ENCODE measurements around the gene FAM53B. TPM values are rescaled to one million over a fixed set of nuclear protein-coding genes. Genes with fewer than 3 reads are reported as not detected.

The FAM53B gene
- total and polyA plus RNA-seq, 4 donors = 5.1 to 20.6 (median 9.6) TPM

DNA sequence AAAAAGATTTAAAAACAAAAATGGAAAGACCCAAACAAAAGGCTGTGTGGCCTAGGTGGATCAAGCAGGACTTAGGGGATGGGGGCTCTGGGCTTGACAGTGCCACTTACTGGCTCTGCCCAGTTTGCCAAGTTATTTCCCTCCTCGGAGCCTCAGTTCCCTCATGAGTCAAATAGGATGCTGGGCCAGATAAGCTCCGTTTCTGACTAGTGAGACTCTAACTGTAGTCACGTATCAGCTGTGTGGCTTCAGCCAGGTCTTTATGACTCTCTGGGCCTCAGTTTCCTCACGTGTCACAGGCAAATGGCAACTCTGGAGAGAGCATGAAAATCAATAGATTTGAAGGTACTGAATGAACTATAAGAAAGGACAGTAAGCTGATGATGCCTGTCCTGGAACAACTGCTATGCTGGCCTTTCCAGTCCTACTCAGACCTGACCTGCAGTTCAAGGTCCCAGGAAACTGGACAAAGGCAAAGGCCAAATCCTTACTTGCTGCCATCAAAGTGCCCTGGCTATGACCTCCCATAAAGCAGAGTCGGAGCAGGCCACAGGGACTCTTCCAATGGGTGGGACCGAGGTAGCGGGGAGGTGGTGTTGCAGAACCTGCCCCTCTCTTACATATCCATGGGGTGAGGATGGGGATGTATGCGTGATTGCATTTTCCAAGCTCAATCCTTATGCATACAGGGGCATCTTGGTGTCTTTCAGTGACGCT is 27.0 kb downstream of the FAM53B start:
- H3K9me3 ChIP-seq (ENCODE audit: control insufficient read depth, low read length) = no peaks in the 10 kb centered on the region
- no peaks in the 10 kb centered on the region for H3K36me3 ChIP-seq (ENCODE audit: control insufficient read depth in 1 of 2, insufficient read depth in 2 of 2, low read length in 1 of 2)
- DNase-seq (no peak), ATAC-seq (ENCODE audit: low FRiP score) (no peak)
- WGBS, 2 donors = 83 to 88% methylated on average over 9 of the region's 9 CpGs
- H3K27me3 ChIP-seq (ENCODE audit: control insufficient read depth in 1 of 2, insufficient read depth in 2 of 2, low read length in 1 of 2) = no peaks in the 10 kb centered on the region
- intact Hi-C loops (cut with DNase I) = no loop called here
- no peak overlapping the region for H3K27ac ChIP-seq (ENCODE audit: low read depth in 1 of 2, low read length in 2 of 2)
- no peak overlapping the region for H3K4me3 ChIP-seq (ENCODE audit: low read length in 2 of 2)
- no peaks in the 10 kb centered on the region for H3K4me1 ChIP-seq (ENCODE audit: control insufficient read depth in 1 of 2, insufficient read depth in 2 of 2, low read length in 2 of 2)

DNA sequence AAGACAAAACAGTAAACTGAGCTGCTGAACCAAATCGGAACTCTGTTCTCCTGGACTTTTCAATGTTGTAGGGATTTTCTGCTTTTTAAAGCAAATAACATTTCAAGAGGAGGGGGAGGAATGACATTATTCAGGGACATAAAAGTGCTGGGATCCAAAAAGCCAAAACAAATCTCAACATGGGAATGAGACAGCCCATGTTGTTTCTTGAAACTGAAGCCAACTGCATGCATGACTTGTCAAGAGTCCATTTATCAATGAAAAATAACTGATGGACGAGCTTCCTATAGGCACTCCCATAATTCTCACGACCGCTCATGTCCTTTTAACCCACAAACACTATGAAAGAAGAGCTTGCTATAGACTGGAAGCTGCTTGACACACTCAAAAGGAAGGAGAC is 27.8 kb downstream of the FAM53B start:
- H3K27ac ChIP-seq (ENCODE audit: low read depth in 1 of 2, low read length in 2 of 2) = no peak overlapping the region
- intact Hi-C loops (cut with DNase I) = no loop called here
- DNase-seq (no peak), ATAC-seq (ENCODE audit: low FRiP score) (no peak)
- H3K27me3 ChIP-seq (ENCODE audit: control insufficient read depth in 1 of 2, insufficient read depth in 2 of 2, low read length in 1 of 2) = no peaks in the 10 kb centered on the region
- H3K36me3 ChIP-seq (ENCODE audit: control insufficient read depth in 1 of 2, insufficient read depth in 2 of 2, low read length in 1 of 2) = no peaks in the 10 kb centered on the region
- H3K4me3 ChIP-seq (ENCODE audit: low read length in 2 of 2) = no peak overlapping the region
- no peaks in the 10 kb centered on the region for H3K9me3 ChIP-seq (ENCODE audit: control insufficient read depth, low read length)
- WGBS, 2 donors = 40 to 50% methylated on average over 4 of the region's 4 CpGs
- H3K4me1 ChIP-seq (ENCODE audit: control insufficient read depth in 1 of 2, insufficient read depth in 2 of 2, low read length in 2 of 2) = no peaks in the 10 kb centered on the region

DNA sequence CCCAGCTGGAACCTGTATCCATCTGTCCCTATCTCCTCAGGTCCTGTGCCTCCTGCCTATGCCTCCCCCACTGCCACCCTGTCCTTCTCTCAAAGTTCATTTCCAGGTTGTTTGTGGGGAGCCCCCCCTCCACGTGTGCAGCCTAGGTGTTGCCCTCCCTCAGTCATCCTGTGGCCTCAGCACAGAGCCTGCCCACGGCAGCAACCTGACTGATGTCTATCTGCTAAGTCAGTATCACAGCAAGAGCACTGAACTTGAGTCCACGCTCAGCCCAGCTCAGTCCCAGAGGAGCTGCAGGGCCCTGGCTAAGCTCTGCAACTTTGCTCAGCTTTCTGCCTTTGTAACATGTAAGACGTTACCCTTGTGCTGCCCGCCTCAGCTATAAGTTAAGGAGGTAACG is 28.7 kb downstream of the FAM53B start:
- intact Hi-C loops (cut with DNase I) = no loop called here
- H3K4me3 ChIP-seq (ENCODE audit: low read length in 2 of 2) = no peak overlapping the region
- H3K4me1 ChIP-seq (ENCODE audit: control insufficient read depth in 1 of 2, insufficient read depth in 2 of 2, low read length in 2 of 2) = no peaks in the 10 kb centered on the region
- no peak overlapping the region for H3K27ac ChIP-seq (ENCODE audit: low read depth in 1 of 2, low read length in 2 of 2)
- H3K9me3 ChIP-seq (ENCODE audit: control insufficient read depth, low read length) = no peaks in the 10 kb centered on the region
- DNase-seq (peak in 1 of 2 donors; percentile 29), ATAC-seq (ENCODE audit: low FRiP score) (no peak)
- no peaks in the 10 kb centered on the region for H3K36me3 ChIP-seq (ENCODE audit: control insufficient read depth in 1 of 2, insufficient read depth in 2 of 2, low read length in 1 of 2)
- 49 to 58% methylated on average over 6 of the region's 6 CpGs for WGBS, 2 donors
- H3K27me3 ChIP-seq (ENCODE audit: control insufficient read depth in 1 of 2, insufficient read depth in 2 of 2, low read length in 1 of 2) = no peaks in the 10 kb centered on the region

DNA sequence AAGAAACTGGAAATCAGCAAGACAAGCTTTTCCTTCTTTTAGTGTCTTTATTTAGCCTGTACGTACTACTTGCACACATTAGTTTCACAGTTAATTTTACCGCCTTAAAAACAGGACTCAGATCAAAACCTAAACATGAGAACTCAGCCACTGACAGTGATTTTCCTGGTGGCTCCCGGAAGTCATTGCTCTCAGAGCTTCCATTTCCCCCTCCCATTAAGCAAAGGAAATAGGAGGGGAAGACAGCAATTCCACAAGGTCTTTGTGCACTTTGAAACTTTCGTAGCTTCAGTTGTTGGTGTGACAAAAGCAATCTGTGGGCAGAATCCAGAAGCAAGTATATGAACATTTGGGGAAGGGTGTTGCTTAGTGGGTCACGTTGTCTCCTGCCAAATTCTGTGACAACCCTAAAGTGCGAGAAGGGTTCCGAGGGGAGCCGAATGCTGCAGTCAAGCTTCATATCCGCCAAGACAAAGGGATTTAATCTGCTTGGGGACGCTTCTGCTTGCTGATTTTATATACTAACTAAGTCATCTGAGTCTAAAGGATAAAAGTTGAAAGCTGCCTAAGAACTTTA is 30.4 kb downstream of the FAM53B start:
- intact Hi-C loops (cut with DNase I) = no loop called here
- Histone ChIP-seq H3K9me3 (ENCODE audit: control insufficient read depth, low read length) (no peaks in the 10 kb centered on the region), H3K27me3 (ENCODE audit: control insufficient read depth in 1 of 2, insufficient read depth in 2 of 2, low read length in 1 of 2) (no peaks in the 10 kb centered on the region), H3K4me3 (ENCODE audit: low read length in 2 of 2) (no peak overlapping the region), H3K27ac (ENCODE audit: low read depth in 1 of 2, low read length in 2 of 2) (no peak overlapping the region), H3K36me3 (ENCODE audit: control insufficient read depth in 1 of 2, insufficient read depth in 2 of 2, low read length in 1 of 2) (no peaks in the 10 kb centered on the region), H3K4me1 (ENCODE audit: control insufficient read depth in 1 of 2, insufficient read depth in 2 of 2, low read length in 2 of 2) (no peaks in the 10 kb centered on the region)
- peak in 1 of 2 donors; percentile 17 for DNase-seq
- WGBS, 2 donors = 82% methylated on average over 10 of the region's 10 CpGs
- ATAC-seq (ENCODE audit: low FRiP score) = no peak

DNA sequence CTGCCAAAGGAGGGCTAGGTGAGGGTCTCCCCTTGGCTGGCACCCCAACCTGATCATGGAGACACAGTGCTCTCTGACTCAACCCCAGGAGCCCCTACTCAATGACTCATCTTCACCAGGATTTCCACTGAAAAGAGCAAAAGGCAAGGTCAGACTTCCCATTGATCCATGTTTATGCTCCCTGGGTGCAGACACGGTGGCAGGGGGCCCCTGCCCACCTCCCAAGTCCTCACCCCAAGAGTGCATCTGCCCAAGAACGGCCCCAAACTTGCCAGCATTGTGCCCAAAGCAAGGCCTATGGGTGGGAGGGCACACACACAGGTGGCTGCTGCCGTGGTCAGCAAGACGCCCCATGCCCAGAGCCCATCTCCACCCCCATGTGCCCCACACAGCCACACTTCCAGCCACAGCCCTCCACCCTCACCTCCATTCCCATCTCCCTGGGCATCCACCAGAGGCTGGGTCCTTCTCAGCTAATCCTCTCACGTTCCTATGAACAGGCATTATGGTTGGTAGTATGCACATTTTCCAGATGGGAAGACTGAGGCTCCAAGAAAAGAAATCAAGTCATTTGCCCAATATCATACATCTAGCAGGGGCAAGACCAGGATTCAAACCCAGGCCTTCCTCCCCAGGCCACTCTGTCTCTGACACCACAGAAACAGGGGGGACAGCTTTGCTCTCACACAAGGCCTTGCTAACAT is 31.3 kb downstream of the FAM53B start:
- no peak overlapping the region for H3K27ac ChIP-seq (ENCODE audit: low read depth in 1 of 2, low read length in 2 of 2)
- H3K4me1 ChIP-seq (ENCODE audit: control insufficient read depth in 1 of 2, insufficient read depth in 2 of 2, low read length in 2 of 2) = no peaks in the 10 kb centered on the region
- ATAC-seq (ENCODE audit: low FRiP score) = no peak
- DNase-seq = peak in 1 of 2 donors; percentile 40
- intact Hi-C loops (cut with DNase I) = no loop called here
- no peaks in the 10 kb centered on the region for H3K36me3 ChIP-seq (ENCODE audit: control insufficient read depth in 1 of 2, insufficient read depth in 2 of 2, low read length in 1 of 2)
- no peaks in the 10 kb centered on the region for H3K27me3 ChIP-seq (ENCODE audit: control insufficient read depth in 1 of 2, insufficient read depth in 2 of 2, low read length in 1 of 2)
- no peaks in the 10 kb centered on the region for H3K9me3 ChIP-seq (ENCODE audit: control insufficient read depth, low read length)
- H3K4me3 ChIP-seq (ENCODE audit: low read length in 2 of 2) = no peak overlapping the region
- WGBS, 2 donors = 91 to 94% methylated on average over 5 of the region's 5 CpGs

DNA sequence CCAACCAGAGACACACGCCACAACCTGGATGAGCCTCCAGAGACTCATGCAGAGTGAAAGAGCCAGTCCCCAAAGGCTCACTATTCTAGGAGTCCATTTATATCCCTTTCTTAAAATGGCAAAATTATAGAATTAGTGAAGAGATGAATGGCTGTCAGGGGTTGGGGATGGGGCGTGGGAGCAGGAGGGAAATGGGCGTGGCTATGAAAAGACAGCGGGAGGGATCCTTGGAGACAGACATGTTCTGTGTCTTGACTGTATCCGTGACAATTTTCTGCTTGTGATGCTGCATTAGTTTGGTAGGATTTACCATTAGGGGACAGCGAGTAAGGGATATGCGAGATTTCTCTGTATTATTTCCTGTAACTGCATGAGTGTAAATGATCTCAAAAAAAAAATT is 33.0 kb downstream of the FAM53B start:
- Histone ChIP-seq H3K4me3 (ENCODE audit: low read length in 2 of 2) (no peak overlapping the region), H3K4me1 (ENCODE audit: control insufficient read depth in 1 of 2, insufficient read depth in 2 of 2, low read length in 2 of 2) (no peaks in the 10 kb centered on the region), H3K36me3 (ENCODE audit: control insufficient read depth in 1 of 2, insufficient read depth in 2 of 2, low read length in 1 of 2) (no peaks in the 10 kb centered on the region), H3K27ac (ENCODE audit: low read depth in 1 of 2, low read length in 2 of 2) (no peak overlapping the region), H3K27me3 (ENCODE audit: control insufficient read depth in 1 of 2, insufficient read depth in 2 of 2, low read length in 1 of 2) (no peaks in the 10 kb centered on the region), H3K9me3 (ENCODE audit: control insufficient read depth, low read length) (no peaks in the 10 kb centered on the region)
- 89 to 90% methylated on average over 7 of the region's 7 CpGs for WGBS, 2 donors
- DNase-seq (peak in 1 of 2 donors; percentile 8), ATAC-seq (ENCODE audit: low FRiP score) (no peak)
- intact Hi-C loops (cut with DNase I) = no loop called here

DNA sequence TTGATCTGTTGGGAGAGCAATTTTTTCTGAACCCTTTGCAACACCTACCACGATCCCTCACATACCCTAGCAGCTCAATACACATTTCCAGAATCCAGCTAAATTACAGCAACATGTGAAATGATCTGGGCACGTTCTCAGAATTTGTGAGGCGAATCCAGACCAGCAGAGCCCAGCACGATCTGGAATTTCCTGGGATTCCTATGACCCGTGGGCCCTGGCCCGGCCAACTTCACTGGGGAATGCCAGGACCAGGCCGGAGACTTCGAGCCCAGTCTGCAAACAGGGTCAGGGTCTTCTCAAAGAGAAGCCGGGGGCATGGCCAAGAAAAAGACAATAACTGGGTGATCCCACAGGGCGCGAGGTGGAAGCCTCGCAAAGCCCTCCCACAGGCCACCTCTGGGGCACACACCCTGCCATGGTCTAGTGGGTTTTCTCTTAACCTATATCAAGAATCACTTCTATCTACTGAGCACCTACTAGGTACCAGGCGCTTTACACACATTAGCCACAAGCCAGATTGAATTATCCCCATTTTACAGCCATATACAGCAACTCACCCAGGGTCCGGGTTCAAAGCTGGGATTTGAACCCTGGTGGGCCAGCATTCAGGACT is 33.8 kb downstream of the FAM53B start:
- no peak overlapping the region for H3K4me3 ChIP-seq (ENCODE audit: low read length in 2 of 2)
- no peaks in the 10 kb centered on the region for H3K27me3 ChIP-seq (ENCODE audit: control insufficient read depth in 1 of 2, insufficient read depth in 2 of 2, low read length in 1 of 2)
- intact Hi-C loops (cut with DNase I) = no loop called here
- no peaks in the 10 kb centered on the region for H3K36me3 ChIP-seq (ENCODE audit: control insufficient read depth in 1 of 2, insufficient read depth in 2 of 2, low read length in 1 of 2)
- DNase-seq = peak in 1 of 2 donors; percentile 43
- H3K9me3 ChIP-seq (ENCODE audit: control insufficient read depth, low read length) = no peaks in the 10 kb centered on the region
- ATAC-seq (ENCODE audit: low FRiP score) = no peak
- WGBS, 2 donors = 44 to 53% methylated on average over 14 of the region's 14 CpGs
- no peak overlapping the region for H3K27ac ChIP-seq (ENCODE audit: low read depth in 1 of 2, low read length in 2 of 2)
- no peaks in the 10 kb centered on the region for H3K4me1 ChIP-seq (ENCODE audit: control insufficient read depth in 1 of 2, insufficient read depth in 2 of 2, low read length in 2 of 2)

DNA sequence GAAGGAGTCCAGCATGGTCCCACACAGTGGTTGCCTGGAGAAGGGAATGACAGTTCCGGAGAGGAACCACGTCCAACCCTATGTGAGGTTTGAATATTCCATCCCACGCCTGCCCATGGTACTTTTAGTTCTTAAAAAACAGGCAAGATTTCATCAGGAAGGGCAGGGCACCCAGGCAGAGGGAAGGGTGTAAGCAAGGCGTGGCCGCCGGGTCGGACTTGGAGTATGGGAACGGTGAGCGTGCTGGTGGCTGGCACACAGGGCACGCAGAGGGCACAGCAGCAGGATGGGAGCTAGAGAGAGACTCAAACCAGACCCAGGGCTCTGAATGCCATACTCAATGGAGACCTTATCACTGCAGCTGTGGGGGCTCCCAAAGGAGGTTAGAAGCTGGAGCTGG is 34.3 kb downstream of the FAM53B start:
- no peaks in the 10 kb centered on the region for H3K27me3 ChIP-seq (ENCODE audit: control insufficient read depth in 1 of 2, insufficient read depth in 2 of 2, low read length in 1 of 2)
- WGBS, 2 donors = 67 to 80% methylated on average over 10 of the region's 10 CpGs
- DNase-seq (peak in 1 of 2 donors; percentile 66), ATAC-seq (ENCODE audit: low FRiP score) (peak; percentile 36)
- intact Hi-C loops (cut with DNase I) = no loop called here
- H3K36me3 ChIP-seq (ENCODE audit: control insufficient read depth in 1 of 2, insufficient read depth in 2 of 2, low read length in 1 of 2) = no peaks in the 10 kb centered on the region
- H3K27ac ChIP-seq (ENCODE audit: low read depth in 1 of 2, low read length in 2 of 2) = no peak overlapping the region
- no peaks in the 10 kb centered on the region for H3K4me1 ChIP-seq (ENCODE audit: control insufficient read depth in 1 of 2, insufficient read depth in 2 of 2, low read length in 2 of 2)
- no peak overlapping the region for H3K4me3 ChIP-seq (ENCODE audit: low read length in 2 of 2)
- H3K9me3 ChIP-seq (ENCODE audit: control insufficient read depth, low read length) = no peaks in the 10 kb centered on the region

Measured in aorta (tissue), 5 donors.